Chondrocyte (in vitro differentiated cells): ENCODE data around the gene NAALADL2. TPM values are rescaled to one million over a fixed set of nuclear protein-coding genes. Genes with fewer than 3 reads are reported as not detected.
A peak's percentile ranks its signal among the peaks of the same experiment; 100 is the strongest.

Source experiments
- DNase-seq: peaks from one replicate; pipeline ENCODE4 v3.0.0; 2021; ENCODE audit warnings: mixed read lengths, low spot score
- H3K27ac Mint-ChIP-seq: one replicate; pipeline ENCODE4 v1.8.0; 2021; ENCODE audit warnings: mild to moderate bottlenecking, moderate library complexity, mixed read lengths; ENCODE audit not compliant: unreplicated experiment
- H3K27me3 Mint-ChIP-seq: 2 replicates; pipeline ENCODE4 v1.8.0; 2021; ENCODE audit warnings: low read depth, mixed read lengths
- H3K36me3 Mint-ChIP-seq: 2 replicates; pipeline ENCODE4 v1.8.0; 2021; ENCODE audit warnings: low read depth, mixed read lengths
- H3K4me1 Mint-ChIP-seq: 2 replicates; pipeline ENCODE4 v1.8.0; 2021; ENCODE audit warnings: low read depth, mild to moderate bottlenecking, mixed read lengths
- H3K4me3 Mint-ChIP-seq: one replicate; pipeline ENCODE4 v1.8.0; 2021; ENCODE audit warnings: mild to moderate bottlenecking, moderate library complexity, mixed read lengths; ENCODE audit not compliant: unreplicated experiment
- H3K9me3 Mint-ChIP-seq: 2 replicates; pipeline ENCODE4 v1.8.0; 2021; ENCODE audit warnings: low read depth, mixed read lengths
- total RNA-seq: library from RNA; stranded (reverse); gene quantifications from 3 replicates; pipeline ENCODE4 v1.2.1, GENCODE V29; 2021
- TF ChIP-seq, protein P1 (sequence below): fragments of 200-600 bp; sonication (generic); IDR thresholded peaks from 2 replicates; pipeline ENCODE4 v1.5.0; 2021; ENCODE audit warnings: antibody characterized with exemption, mild to moderate bottlenecking, moderate library complexity

The NAALADL2 gene
- total RNA-seq, 1 donor from 2014 or later = 8.0 TPM

DNA sequence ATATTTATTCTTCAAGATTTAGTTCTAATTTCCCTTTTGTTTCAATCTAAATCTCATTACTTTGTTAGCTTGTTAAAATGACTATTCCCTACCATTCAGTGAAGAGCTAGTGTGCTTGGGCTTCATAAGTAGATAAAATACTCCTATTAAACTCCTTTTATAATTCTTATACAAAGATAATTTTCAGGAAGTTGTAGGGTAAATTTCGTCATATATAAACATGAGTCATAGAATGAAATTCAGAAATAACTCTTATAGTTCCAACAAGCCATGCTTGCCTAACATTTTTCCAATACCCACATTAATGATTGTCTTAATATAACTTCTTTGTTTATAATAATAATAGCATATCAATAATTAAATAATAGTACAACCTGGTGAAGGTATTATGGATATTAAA, 407.3 kb downstream of the NAALADL2 start:
- DNase-seq = no peak
- H3K4me3 Mint-ChIP-seq = no peak overlapping the region
- no peak overlapping the region for H3K27ac Mint-ChIP-seq
- TF ChIP-seq, protein P1, sequence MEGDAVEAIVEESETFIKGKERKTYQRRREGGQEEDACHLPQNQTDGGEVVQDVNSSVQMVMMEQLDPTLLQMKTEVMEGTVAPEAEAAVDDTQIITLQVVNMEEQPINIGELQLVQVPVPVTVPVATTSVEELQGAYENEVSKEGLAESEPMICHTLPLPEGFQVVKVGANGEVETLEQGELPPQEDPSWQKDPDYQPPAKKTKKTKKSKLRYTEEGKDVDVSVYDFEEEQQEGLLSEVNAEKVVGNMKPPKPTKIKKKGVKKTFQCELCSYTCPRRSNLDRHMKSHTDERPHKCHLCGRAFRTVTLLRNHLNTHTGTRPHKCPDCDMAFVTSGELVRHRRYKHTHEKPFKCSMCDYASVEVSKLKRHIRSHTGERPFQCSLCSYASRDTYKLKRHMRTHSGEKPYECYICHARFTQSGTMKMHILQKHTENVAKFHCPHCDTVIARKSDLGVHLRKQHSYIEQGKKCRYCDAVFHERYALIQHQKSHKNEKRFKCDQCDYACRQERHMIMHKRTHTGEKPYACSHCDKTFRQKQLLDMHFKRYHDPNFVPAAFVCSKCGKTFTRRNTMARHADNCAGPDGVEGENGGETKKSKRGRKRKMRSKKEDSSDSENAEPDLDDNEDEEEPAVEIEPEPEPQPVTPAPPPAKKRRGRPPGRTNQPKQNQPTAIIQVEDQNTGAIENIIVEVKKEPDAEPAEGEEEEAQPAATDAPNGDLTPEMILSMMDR = no peak
- no peaks in the 10 kb centered on the region for H3K27me3 Mint-ChIP-seq
- H3K36me3 Mint-ChIP-seq = no peaks in the 10 kb centered on the region
- H3K9me3 Mint-ChIP-seq = no peaks in the 10 kb centered on the region
- H3K4me1 Mint-ChIP-seq = peaks cover 39% of the 10 kb centered on the region

DNA sequence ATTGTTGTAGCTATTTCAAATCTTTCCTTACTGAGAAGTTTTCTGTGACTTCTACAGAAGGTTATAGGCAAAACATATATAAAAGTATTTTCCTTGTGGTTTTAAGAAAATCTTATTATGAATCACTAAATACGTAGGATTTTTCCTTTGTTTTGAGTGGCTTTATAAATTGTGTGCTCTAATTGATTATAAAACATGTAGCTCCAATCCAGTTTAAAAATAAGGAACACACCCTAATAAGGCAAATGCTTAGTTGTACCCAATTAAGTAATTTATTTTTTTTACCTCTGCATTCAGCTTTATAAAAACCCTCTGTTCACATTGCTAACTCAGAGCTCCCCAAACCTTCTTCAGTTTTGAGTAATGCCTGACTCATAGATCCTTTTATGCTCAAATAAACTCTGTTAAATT, 408.0 kb downstream of the NAALADL2 start:
- H3K36me3 Mint-ChIP-seq = no peaks in the 10 kb centered on the region
- H3K9me3 Mint-ChIP-seq = no peaks in the 10 kb centered on the region
- H3K27me3 Mint-ChIP-seq = no peaks in the 10 kb centered on the region
- TF ChIP-seq, protein P1 = no peak
- peaks cover 36% of the 10 kb centered on the region for H3K4me1 Mint-ChIP-seq
- no peak overlapping the region for H3K4me3 Mint-ChIP-seq
- DNase-seq = no peak
- peak overlapping the region; percentile 57 for H3K27ac Mint-ChIP-seq

DNA sequence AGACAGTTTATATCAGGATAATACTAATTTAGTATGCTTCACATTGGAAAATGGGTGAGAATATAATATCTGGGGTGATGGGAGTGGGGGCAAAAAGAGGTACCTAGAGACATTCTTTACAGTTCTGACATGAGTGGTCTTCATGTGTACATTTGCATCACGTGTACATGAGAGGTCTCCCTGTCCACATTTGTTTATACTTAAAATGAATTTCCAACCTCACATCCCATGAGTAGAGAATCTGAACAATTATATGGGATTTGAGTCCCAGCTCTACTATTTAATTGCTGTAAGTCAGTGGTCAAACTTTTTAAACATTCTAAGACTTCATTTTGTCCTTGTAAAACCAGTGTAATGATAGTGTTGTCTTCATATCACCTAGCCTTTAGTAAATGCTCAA, 408.4 kb downstream of the NAALADL2 start:
- no peak overlapping the region for H3K4me3 Mint-ChIP-seq
- TF ChIP-seq, protein P1 = no peak
- H3K27me3 Mint-ChIP-seq = no peaks in the 10 kb centered on the region
- no peak for DNase-seq
- H3K36me3 Mint-ChIP-seq = no peaks in the 10 kb centered on the region
- no peaks in the 10 kb centered on the region for H3K9me3 Mint-ChIP-seq
- H3K4me1 Mint-ChIP-seq = peaks cover 33% of the 10 kb centered on the region
- peak overlapping the region; percentile 57 for H3K27ac Mint-ChIP-seq

DNA sequence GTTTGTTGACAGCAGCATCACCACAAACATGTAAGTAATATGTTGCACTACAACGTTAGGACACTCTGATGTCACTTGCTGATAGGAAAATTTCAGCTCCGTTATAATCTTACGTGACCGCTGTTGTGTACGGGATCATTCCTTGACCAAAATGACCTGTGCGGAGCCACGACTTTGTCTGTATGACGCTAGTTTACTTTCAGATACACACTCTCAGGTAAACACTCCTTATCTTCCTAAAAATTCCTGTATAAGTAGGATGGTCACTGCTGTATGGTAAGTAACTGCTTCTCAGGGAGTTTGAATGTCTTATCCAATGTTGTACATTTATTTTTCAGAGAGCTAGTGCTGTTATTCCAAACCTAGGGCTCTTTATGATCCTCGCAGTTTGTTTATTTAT, 410.3 kb downstream of the NAALADL2 start:
- H3K27ac Mint-ChIP-seq = no peak overlapping the region
- DNase-seq = no peak
- H3K36me3 Mint-ChIP-seq = no peaks in the 10 kb centered on the region
- TF ChIP-seq, protein P1 = no peak
- no peaks in the 10 kb centered on the region for H3K27me3 Mint-ChIP-seq
- H3K4me3 Mint-ChIP-seq = no peak overlapping the region
- H3K4me1 Mint-ChIP-seq = peaks cover 32% of the 10 kb centered on the region
- no peaks in the 10 kb centered on the region for H3K9me3 Mint-ChIP-seq

DNA sequence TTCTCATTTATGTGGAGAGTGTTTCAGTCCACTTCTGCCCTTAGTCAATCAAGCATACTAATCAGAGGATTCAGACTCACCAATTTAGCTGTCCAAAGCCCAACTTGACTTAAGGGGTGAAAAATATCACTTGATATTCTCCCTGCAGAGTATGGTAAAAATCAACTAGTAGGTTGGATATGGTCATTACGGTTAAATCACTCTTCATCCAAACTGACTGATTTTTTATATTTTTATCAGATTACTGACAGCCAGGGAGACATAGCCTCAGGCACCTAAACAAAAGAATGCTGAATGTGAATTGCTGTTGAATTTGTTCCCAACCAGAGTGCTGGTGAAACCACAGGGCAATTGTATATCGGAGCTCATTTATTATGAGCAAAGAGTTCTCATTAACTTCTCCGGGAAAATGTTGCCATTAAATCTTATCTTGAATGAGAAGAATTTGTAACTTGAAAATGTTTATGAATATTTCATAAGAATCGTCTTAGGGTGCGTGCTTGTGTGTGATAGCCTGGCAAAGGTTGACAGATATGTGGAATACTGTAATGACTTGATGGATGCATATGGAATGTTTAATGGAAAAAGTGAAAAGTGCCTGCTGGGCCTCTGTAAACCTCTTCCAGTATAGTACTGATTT, 411.2 kb downstream of the NAALADL2 start:
- Mint-ChIP-seq H3K4me1 (peaks cover 27% of the 10 kb centered on the region), H3K27me3 (no peaks in the 10 kb centered on the region), H3K36me3 (no peaks in the 10 kb centered on the region), H3K4me3 (no peak overlapping the region), H3K9me3 (no peaks in the 10 kb centered on the region), H3K27ac (no peak overlapping the region)
- TF ChIP-seq, protein P1 = no peak
- no peak for DNase-seq
